K562 (cell line): ENCODE measurements around the gene GABPB2.

ENCODE experiments used
- CTCF ChIP-seq, 3 experiments: IDR thresholded peaks in 2 of 3; conservative IDR thresholded peaks in 1 of 3; 2 replicates each; pipeline ENCODE4 v1.5.1; 2011 to 2012; ENCODE audit warnings: low read length in 3 of 3, mild to moderate bottlenecking in 3 of 3, control low read depth in 2 of 3, improper control_type of control experiment in 1 of 3, inconsistent platforms in 1 of 3, low read depth in 1 of 3, mixed read lengths in 1 of 3, moderate library complexity in 1 of 3; ENCODE audit not compliant: insufficient read depth in 2 of 3
- GTF2E2 ChIP-seq: fragments of 200-800 bp; sonication (Bioruptor generic); IDR thresholded peaks from 2 replicates; pipeline ENCODE4 v1.6.1; 2016; ENCODE audit warnings: missing genetic modification characterization, missing compliant biosample characterization
- POLR2AphosphoS5 ChIP-seq: IDR thresholded peaks from 2 replicates; pipeline ENCODE4 v1.6.1; 2011; ENCODE audit warnings: mild to moderate bottlenecking, low read depth, low read length, moderate library complexity; ENCODE audit not compliant: control insufficient read depth, insufficient read depth
- RB1 ChIP-seq: fragments of 450-650 bp; IDR thresholded peaks from 2 replicates; pipeline ENCODE4 v1.6.1; 2017; ENCODE audit warnings: low read depth, mild to moderate bottlenecking
- TGIF2 ChIP-seq: sonication (generic); formaldehyde crosslinking; IDR thresholded peaks from 2 replicates; pipeline ENCODE4 v1.8.1; 2022; ENCODE audit warnings: mild to moderate bottlenecking, missing genetic modification reagents, moderate library complexity
- TOE1 ChIP-seq, 2 experiments: fragments of 450-650 bp in 1 of 2; sonication (generic) in 1 of 2; formaldehyde crosslinking in 1 of 2; IDR thresholded peaks; 2 replicates each; pipeline versions ENCODE4 v1.7.1 to v1.8.0; 2016 to 2022; ENCODE audit warnings: borderline replicate concordance in 2 of 2, mild to moderate bottlenecking in 2 of 2, antibody characterized with exemption in 1 of 2, inconsistent platforms in 1 of 2, low read depth in 1 of 2, missing genetic modification reagents in 1 of 2, moderate library complexity in 1 of 2
- YY1 ChIP-seq, 3 experiments: IDR thresholded peaks; 2 replicates each; pipeline ENCODE4 v1.6.1; 2011; ENCODE audit warnings: low read length in 2 of 3, mild to moderate bottlenecking in 2 of 3, moderate library complexity in 2 of 3, borderline replicate concordance in 1 of 3, control low read depth in 1 of 3, low read depth in 1 of 3; ENCODE audit not compliant: insufficient read depth in 3 of 3, insufficient replicate concordance in 2 of 3, control insufficient read depth in 1 of 3, insufficient read length in 1 of 3; ENCODE audit errors: extremely low read depth in 1 of 3
- ZNF766 ChIP-seq: fragments of 200-800 bp; sonication (Bioruptor generic); conservative IDR thresholded peaks from 2 replicates; pipeline ENCODE4 v1.6.1; 2016; ENCODE audit warnings: missing genetic modification characterization, missing compliant biosample characterization
- TF ChIP-seq, protein P1 (sequence below): sonication (generic); formaldehyde crosslinking; IDR thresholded peaks from 2 replicates; pipeline ENCODE4 v1.8.0; 2022; ENCODE audit warnings: missing genetic modification reagents, mild to moderate bottlenecking, borderline replicate concordance

DNA sequence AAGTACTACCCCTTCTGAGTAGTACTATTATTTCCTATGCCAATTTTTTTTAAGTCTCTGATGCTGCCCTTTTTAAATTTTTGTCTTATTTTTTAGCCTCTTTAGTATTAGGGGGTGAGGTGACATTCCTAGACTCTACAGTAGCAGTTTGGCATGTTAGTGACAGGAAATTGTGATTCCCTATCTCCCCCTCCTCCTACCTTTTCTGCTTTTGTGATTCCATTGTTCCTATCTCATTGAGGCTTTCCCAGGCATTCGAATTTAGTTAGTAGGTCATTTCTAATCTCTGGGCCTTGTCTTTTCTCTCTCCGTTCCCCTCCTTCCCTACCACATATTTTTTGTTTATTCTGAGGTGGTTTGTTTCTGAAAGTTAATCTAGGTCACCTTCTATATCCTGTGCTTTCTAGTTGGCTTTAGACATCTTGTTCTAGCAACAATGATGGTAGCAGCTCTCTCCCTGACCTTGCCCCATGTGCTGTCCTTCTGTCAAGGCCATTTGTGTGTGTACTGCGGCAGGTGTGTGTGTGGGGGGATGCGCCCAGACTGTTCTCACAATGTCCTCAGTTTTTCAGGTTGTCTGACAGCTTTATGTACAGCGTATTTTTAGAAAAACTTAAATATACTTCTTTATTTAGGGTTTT lies 54.3 kb downstream of the GABPB2 start:
- TF ChIP-seq, protein P1, sequence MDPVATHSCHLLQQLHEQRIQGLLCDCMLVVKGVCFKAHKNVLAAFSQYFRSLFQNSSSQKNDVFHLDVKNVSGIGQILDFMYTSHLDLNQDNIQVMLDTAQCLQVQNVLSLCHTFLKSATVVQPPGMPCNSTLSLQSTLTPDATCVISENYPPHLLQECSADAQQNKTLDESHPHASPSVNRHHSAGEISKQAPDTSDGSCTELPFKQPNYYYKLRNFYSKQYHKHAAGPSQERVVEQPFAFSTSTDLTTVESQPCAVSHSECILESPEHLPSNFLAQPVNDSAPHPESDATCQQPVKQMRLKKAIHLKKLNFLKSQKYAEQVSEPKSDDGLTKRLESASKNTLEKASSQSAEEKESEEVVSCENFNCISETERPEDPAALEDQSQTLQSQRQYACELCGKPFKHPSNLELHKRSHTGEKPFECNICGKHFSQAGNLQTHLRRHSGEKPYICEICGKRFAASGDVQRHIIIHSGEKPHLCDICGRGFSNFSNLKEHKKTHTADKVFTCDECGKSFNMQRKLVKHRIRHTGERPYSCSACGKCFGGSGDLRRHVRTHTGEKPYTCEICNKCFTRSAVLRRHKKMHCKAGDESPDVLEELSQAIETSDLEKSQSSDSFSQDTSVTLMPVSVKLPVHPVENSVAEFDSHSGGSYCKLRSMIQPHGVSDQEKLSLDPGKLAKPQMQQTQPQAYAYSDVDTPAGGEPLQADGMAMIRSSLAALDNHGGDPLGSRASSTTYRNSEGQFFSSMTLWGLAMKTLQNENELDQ (CRISPR knock-in tag), result no peak
- no peak for TF ChIP-seq CTCF (IDR thresholded peaks at IDR 0.05 in 2 of 3, conservative IDR thresholded peaks at IDR 0.05 in 1 of 3; ENCODE audit: insufficient read depth in 2 of 3, low read depth in 1 of 3, low read length in 3 of 3)
- TF ChIP-seq POLR2AphosphoS5, result no peak
- TF ChIP-seq TGIF2, result no peak
- no peak for TF ChIP-seq RB1
- no peak for TF ChIP-seq ZNF766 (CRISPR knock-in tag)
- no peak for TF ChIP-seq TOE1 (IDR thresholded peaks at IDR 0.05; ENCODE audit: borderline replicate concordance)
- TF ChIP-seq TOE1 (CRISPR knock-in tag; IDR thresholded peaks at IDR 0.05; ENCODE audit: borderline replicate concordance, low read depth), result no peak
- no peak for TF ChIP-seq YY1 (IDR thresholded peaks at IDR 0.05; ENCODE audit: borderline replicate concordance in 1 of 3, control insufficient read depth in 1 of 3, extremely low read depth in 1 of 3, insufficient read depth in 3 of 3, insufficient read length in 1 of 3, insufficient replicate concordance in 2 of 3, low read depth in 1 of 3, low read length in 2 of 3)
- no peak for TF ChIP-seq GTF2E2 (tag)
